Measurements from ENCODE around the gene TSPO.

The TSPO gene

GRCh38 chr22:43183496-43184277 is 32.3 kb downstream of the TSPO start:
- H3K79me2 ChIP-seq (ENCODE audit: control insufficient read depth, insufficient read depth, low read length): peaks cover 6% of the 10 kb centered on the region
- H2BK5ac ChIP-seq (ENCODE audit: low read length): no peak overlapping the region
- H3K4ac ChIP-seq (ENCODE audit: low read depth, low read length): no peak overlapping the region
- H3K9ac ChIP-seq (ENCODE audit: low read length): no peak overlapping the region
- H3K4me3 ChIP-seq (ENCODE audit: low read length): no peak overlapping the region
- H2BK15ac ChIP-seq (replicated peaks; ENCODE audit: low read depth): no peak overlapping the region
- DNase-seq: no peak
- no peak overlapping the region for H3K18ac ChIP-seq (ENCODE audit: low read length)
- H2BK120ac ChIP-seq (ENCODE audit: low read depth, low read length): no peak overlapping the region
- no peak overlapping the region for H3K23ac ChIP-seq (ENCODE audit: low read length)
- H3K27ac ChIP-seq (ENCODE audit: low read depth, low read length): no peak overlapping the region
- H3K36me3 ChIP-seq (ENCODE audit: control insufficient read depth, insufficient read depth, low read length): peaks cover under 1% of the 10 kb centered on the region
- H3K27me3 ChIP-seq (ENCODE audit: insufficient read depth, low read length, poor library complexity): no peaks in the 10 kb centered on the region
- peaks cover 2% of the 10 kb centered on the region for H3K4me1 ChIP-seq (ENCODE audit: control insufficient read depth, low read depth, low read length)
- H3K56ac ChIP-seq (ENCODE audit: low read length): no peak overlapping the region
- no peak overlapping the region for H4K5ac ChIP-seq (ENCODE audit: low read length)
- WGBS (ENCODE audit: extremely low coverage, insufficient coverage, low lambda C conversion rate): no CpG with 5 or more reads among the region's 12 CpGs
- H3K4me2 ChIP-seq (ENCODE audit: low read length): no peak overlapping the region
- H3K79me1 ChIP-seq (ENCODE audit: low read length): peaks cover 6% of the 10 kb centered on the region
- H2AK5ac ChIP-seq (ENCODE audit: low read length): no peak overlapping the region
- H4K8ac ChIP-seq (ENCODE audit: low read depth, low read length): no peak overlapping the region

DNA sequence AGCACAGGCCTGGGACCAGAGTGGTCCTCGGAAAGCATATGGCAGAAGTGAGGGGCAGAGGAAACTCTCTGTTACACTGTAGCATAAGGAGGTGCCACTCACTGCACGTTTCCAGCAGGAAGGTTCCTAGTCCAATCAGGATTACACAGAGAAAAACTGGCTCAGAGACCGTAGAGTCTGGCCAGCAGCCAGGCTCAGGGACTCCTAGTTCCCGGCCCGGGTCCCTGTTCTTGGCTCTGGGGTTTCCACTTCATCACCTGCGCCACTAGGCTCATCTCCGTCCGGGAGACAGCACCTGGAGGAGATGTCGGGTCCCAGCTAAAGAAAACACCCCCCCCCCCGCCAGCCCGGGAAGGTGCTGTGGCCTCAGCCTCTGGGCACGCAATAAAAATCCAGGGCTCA is 34.5 kb downstream of the TSPO start:
- no peak overlapping the region for H3K27ac ChIP-seq (ENCODE audit: low read depth, low read length)
- peaks cover 6% of the 10 kb centered on the region for H3K79me1 ChIP-seq (ENCODE audit: low read length)
- peak overlapping the region; percentile 88 for H3K9ac ChIP-seq (ENCODE audit: low read length)
- no CpG with 5 or more reads among the region's 12 CpGs for WGBS (ENCODE audit: extremely low coverage, insufficient coverage, low lambda C conversion rate)
- H3K18ac ChIP-seq (ENCODE audit: low read length): no peak overlapping the region
- H3K4ac ChIP-seq (ENCODE audit: low read depth, low read length): no peak overlapping the region
- peak; percentile 14 for DNase-seq
- no peak overlapping the region for H2BK5ac ChIP-seq (ENCODE audit: low read length)
- peak overlapping the region; percentile 75 for H3K4me3 ChIP-seq (ENCODE audit: low read length)
- H3K27me3 ChIP-seq (ENCODE audit: insufficient read depth, low read length, poor library complexity): no peaks in the 10 kb centered on the region
- H3K23ac ChIP-seq (ENCODE audit: low read length): no peak overlapping the region
- peak overlapping the region; percentile 32 for H2AK5ac ChIP-seq (ENCODE audit: low read length)
- no peak overlapping the region for H2BK15ac ChIP-seq (replicated peaks; ENCODE audit: low read depth)
- H3K4me2 ChIP-seq (ENCODE audit: low read length): peak overlapping the region; percentile 94
- H4K5ac ChIP-seq (ENCODE audit: low read length): no peak overlapping the region
- peak overlapping the region; percentile 95 for H3K56ac ChIP-seq (ENCODE audit: low read length)
- no peak overlapping the region for H4K8ac ChIP-seq (ENCODE audit: low read depth, low read length)
- peaks cover 2% of the 10 kb centered on the region for H3K4me1 ChIP-seq (ENCODE audit: control insufficient read depth, low read depth, low read length)
- H2BK120ac ChIP-seq (ENCODE audit: low read depth, low read length): no peak overlapping the region
- peaks cover 6% of the 10 kb centered on the region for H3K79me2 ChIP-seq (ENCODE audit: control insufficient read depth, insufficient read depth, low read length)
- no peaks in the 10 kb centered on the region for H3K36me3 ChIP-seq (ENCODE audit: control insufficient read depth, insufficient read depth, low read length)

GRCh38 chr22:43186272-43187170 is 35.2 kb downstream of the TSPO start, which contains the start of gene TTLL12:
TTLL12 (minus strand) TSS chr22:43187134; CDS start chr22:43187069, 65 bp downstream.
- no peaks in the 10 kb centered on the region for H3K27me3 ChIP-seq (ENCODE audit: insufficient read depth, low read length, poor library complexity)
- H3K23ac ChIP-seq (ENCODE audit: low read length): peak within 1 kb of the TSS; percentile 66
- H4K5ac ChIP-seq (ENCODE audit: low read length): no peak within 1 kb of the TSS
- no peaks in the 10 kb centered on the region for H3K36me3 ChIP-seq (ENCODE audit: control insufficient read depth, insufficient read depth, low read length)
- H2BK120ac ChIP-seq (ENCODE audit: low read depth, low read length): peak within 1 kb of the TSS; percentile 10
- peak within 1 kb of the TSS; percentile 76 for H3K27ac ChIP-seq (ENCODE audit: low read depth, low read length)
- peak; percentile 50 for DNase-seq
- H3K4me1 ChIP-seq (ENCODE audit: control insufficient read depth, low read depth, low read length): peaks cover 2% of the 10 kb centered on the region
- H2BK5ac ChIP-seq (ENCODE audit: low read length): peak within 1 kb of the TSS; percentile 4
- H2AK5ac ChIP-seq (ENCODE audit: low read length): no peak within 1 kb of the TSS
- peak within 1 kb of the TSS; percentile 75 for H3K4me3 ChIP-seq (ENCODE audit: low read length)
- peak within 1 kb of the TSS; percentile 94 for H3K18ac ChIP-seq (ENCODE audit: low read length)
- no CpG with 5 or more reads among the region's 87 CpGs for WGBS (ENCODE audit: extremely low coverage, insufficient coverage, low lambda C conversion rate)
- peak within 1 kb of the TSS; percentile 89 for H4K8ac ChIP-seq (ENCODE audit: low read depth, low read length)
- peak within 1 kb of the TSS; percentile 95 for H3K56ac ChIP-seq (ENCODE audit: low read length)
- H2BK15ac ChIP-seq (replicated peaks; ENCODE audit: low read depth): no peak within 1 kb of the TSS
- peak within 1 kb of the TSS; percentile 94 for H3K4me2 ChIP-seq (ENCODE audit: low read length)
- peak within 1 kb of the TSS; percentile 78 for H3K4ac ChIP-seq (ENCODE audit: low read depth, low read length)
- peaks cover 6% of the 10 kb centered on the region for H3K79me1 ChIP-seq (ENCODE audit: low read length)
- H3K9ac ChIP-seq (ENCODE audit: low read length): peak within 1 kb of the TSS; percentile 88
- H3K79me2 ChIP-seq (ENCODE audit: control insufficient read depth, insufficient read depth, low read length): peaks cover 6% of the 10 kb centered on the region

GRCh38 chr22:43187171-43188099 is 36.1 kb downstream of the TSPO start:
- Histone ChIP-seq H2BK15ac (replicated peaks; ENCODE audit: low read depth) (no peak overlapping the region), H3K4me3 (ENCODE audit: low read length) (peak overlapping the region; percentile 9), H3K27ac (ENCODE audit: low read depth, low read length) (peak overlapping the region; percentile 60), H3K79me1 (ENCODE audit: low read length) (peaks cover 6% of the 10 kb centered on the region), H3K56ac (ENCODE audit: low read length) (peak overlapping the region; percentile 75), H4K5ac (ENCODE audit: low read length) (no peak overlapping the region), H3K79me2 (ENCODE audit: control insufficient read depth, insufficient read depth, low read length) (peaks cover 6% of the 10 kb centered on the region), H2AK5ac (ENCODE audit: low read length) (no peak overlapping the region), H4K8ac (ENCODE audit: low read depth, low read length) (peak overlapping the region; percentile 89), H3K4me2 (ENCODE audit: low read length) (peak overlapping the region; percentile 30), H2BK5ac (ENCODE audit: low read length) (peak overlapping the region; percentile 4), H3K18ac (ENCODE audit: low read length) (peak overlapping the region; percentile 72), H3K4me1 (ENCODE audit: control insufficient read depth, low read depth, low read length) (peaks cover 2% of the 10 kb centered on the region), H3K4ac (ENCODE audit: low read depth, low read length) (peak overlapping the region; percentile 78), H3K36me3 (ENCODE audit: control insufficient read depth, insufficient read depth, low read length) (no peaks in the 10 kb centered on the region), H2BK120ac (ENCODE audit: low read depth, low read length) (peak overlapping the region; percentile 10), H3K27me3 (ENCODE audit: insufficient read depth, low read length, poor library complexity) (no peaks in the 10 kb centered on the region), H3K23ac (ENCODE audit: low read length) (no peak overlapping the region), H3K9ac (ENCODE audit: low read length) (peak overlapping the region; percentile 64)
- no CpG with 5 or more reads among the region's 86 CpGs for WGBS (ENCODE audit: extremely low coverage, insufficient coverage, low lambda C conversion rate)
- DNase-seq: peak; percentile 96

DNA sequence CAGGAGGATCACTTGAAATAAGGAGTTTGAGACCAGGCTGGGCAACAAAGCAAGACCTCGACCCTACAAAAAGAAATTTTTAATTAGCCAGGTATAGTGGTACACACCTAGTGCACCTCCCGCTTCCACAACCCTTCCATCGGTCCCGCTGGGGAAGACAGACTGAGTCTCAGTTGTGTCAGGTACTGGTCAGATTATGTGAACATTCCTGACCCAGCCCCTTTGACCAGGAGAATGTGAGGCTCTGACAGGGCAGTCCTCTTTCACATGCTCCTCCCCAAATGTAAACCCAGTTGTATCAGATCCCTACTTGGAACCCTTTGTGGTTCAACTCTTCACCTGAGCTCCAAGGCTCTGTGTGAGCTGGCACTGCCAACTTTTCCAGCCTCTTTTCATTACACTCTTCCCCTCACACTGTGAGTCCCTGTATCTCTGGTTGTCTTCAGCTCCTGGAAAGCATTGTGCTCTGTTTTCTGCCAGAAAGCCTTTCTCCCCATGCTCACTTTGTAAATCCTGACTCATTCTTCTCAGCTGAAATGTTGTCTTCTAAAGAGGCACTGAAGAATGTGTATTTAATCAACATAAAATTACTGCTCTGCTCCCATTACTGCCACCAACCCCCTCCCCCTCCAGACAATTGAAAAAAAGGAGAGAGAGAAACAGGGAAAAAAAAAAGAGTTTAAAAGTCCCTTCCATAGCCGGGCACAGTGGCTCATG is 37.6 kb downstream of the TSPO start:
- no peak overlapping the region for H3K4ac ChIP-seq (ENCODE audit: low read depth, low read length)
- H3K56ac ChIP-seq (ENCODE audit: low read length): peak overlapping the region; percentile 58
- H4K8ac ChIP-seq (ENCODE audit: low read depth, low read length): no peak overlapping the region
- WGBS (ENCODE audit: extremely low coverage, insufficient coverage, low lambda C conversion rate): no CpG with 5 or more reads among the region's 5 CpGs
- no peak overlapping the region for H3K4me3 ChIP-seq (ENCODE audit: low read length)
- no peak overlapping the region for H3K23ac ChIP-seq (ENCODE audit: low read length)
- no peaks in the 10 kb centered on the region for H3K36me3 ChIP-seq (ENCODE audit: control insufficient read depth, insufficient read depth, low read length)
- H3K4me2 ChIP-seq (ENCODE audit: low read length): no peak overlapping the region
- no peak overlapping the region for H3K27ac ChIP-seq (ENCODE audit: low read depth, low read length)
- H2BK15ac ChIP-seq (replicated peaks; ENCODE audit: low read depth): no peak overlapping the region
- peaks cover 6% of the 10 kb centered on the region for H3K79me2 ChIP-seq (ENCODE audit: control insufficient read depth, insufficient read depth, low read length)
- no peak overlapping the region for H3K18ac ChIP-seq (ENCODE audit: low read length)
- H2AK5ac ChIP-seq (ENCODE audit: low read length): no peak overlapping the region
- H4K5ac ChIP-seq (ENCODE audit: low read length): no peak overlapping the region
- no peak overlapping the region for H2BK120ac ChIP-seq (ENCODE audit: low read depth, low read length)
- H3K9ac ChIP-seq (ENCODE audit: low read length): no peak overlapping the region
- peak; percentile 28 for DNase-seq
- H3K79me1 ChIP-seq (ENCODE audit: low read length): peaks cover 4% of the 10 kb centered on the region
- H3K4me1 ChIP-seq (ENCODE audit: control insufficient read depth, low read depth, low read length): peaks cover 2% of the 10 kb centered on the region
- H3K27me3 ChIP-seq (ENCODE audit: insufficient read depth, low read length, poor library complexity): no peaks in the 10 kb centered on the region
- H2BK5ac ChIP-seq (ENCODE audit: low read length): no peak overlapping the region
